ENCODE data around the gene CAPG. TPM values are rescaled to one million over a fixed set of nuclear protein-coding genes. Genes with fewer than 3 reads are reported as not detected.
"Not testable (repeated sequence)": the region's sequence is repeated elsewhere in the genome, so short reads cannot be mapped to it uniquely, and the experiment has no call there.

CAPG gene
- total RNA-seq, 2 experiments from 2014 or later, result 282 to 288 TPM

GRCh38 chr2:85418132-85419008, 8.2 kb upstream of the CAPG start, which contains the start of gene SH2D6:
Gene SH2D6 (plus strand): TSS chr2:85418714. CDS start chr2:85429466, 10,752 bp downstream.
- DNase-seq (peak; percentile 88), ATAC-seq (peak; percentile 86)
- no peaks in the 10 kb centered on the region for H3K36me3 Mint-ChIP-seq (ENCODE audit: low read depth)
- peak within 1 kb of the TSS; percentile 99 for H3K27ac Mint-ChIP-seq
- no peaks in the 10 kb centered on the region for H3K9me3 Mint-ChIP-seq (ENCODE audit: insufficient read depth)
- POLR2A ChIA-PET, result interaction anchor here (0.6 to 3.9 kb wide), 12 partner anchors 10 to 142 kb away, joined by 3 to 61 read pairs (median 5); partner anchors contain the start of gene MAT2A
- peaks cover 58% of the 10 kb centered on the region for H3K4me1 Mint-ChIP-seq (ENCODE audit: low read depth)
- H3K27me3 Mint-ChIP-seq (ENCODE audit: low read depth), result no peaks in the 10 kb centered on the region
- H3K4me3 Mint-ChIP-seq, result peak within 1 kb of the TSS; percentile 93
- CTCF ChIA-PET, result interaction anchor here (0.8 to 8.1 kb wide), 17 partner anchors 11 to 219 kb away, joined by 3 to 263 read pairs (median 12); partner anchors contain the start of genes GGCX and MAT2A

DNA sequence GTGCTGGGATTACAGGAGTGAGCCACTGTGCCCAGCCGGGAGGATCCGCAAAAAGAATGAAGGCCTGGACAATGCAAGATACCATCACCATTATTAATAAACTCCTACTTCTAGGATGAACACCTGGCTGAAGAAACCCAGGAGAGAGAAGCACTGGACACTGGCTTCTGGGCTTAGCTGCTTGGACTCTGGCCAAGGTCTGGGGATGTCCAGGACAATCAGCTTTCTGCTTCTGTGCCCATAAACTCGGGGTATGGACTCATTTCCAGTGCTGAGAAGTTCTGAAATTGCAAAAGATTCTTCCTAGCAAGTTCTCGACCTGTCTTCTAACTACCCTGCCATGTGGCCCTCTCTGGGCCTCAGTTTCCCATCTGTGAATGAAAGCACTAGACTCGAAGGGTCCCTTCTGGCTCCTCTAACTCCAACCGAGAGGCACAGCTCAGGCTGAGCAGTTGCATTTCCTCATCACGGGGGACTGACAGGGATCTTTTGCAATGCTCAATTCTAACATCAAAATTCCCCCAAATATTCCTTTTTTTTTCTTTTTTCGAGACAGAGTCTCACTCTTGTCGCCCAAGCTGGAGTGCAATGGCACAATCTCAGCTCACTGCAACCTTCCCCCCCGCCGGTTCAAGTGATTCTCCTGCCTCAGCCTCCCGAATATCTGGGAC, 5.9 kb upstream of the CAPG start:
- ChIA-PET POLR2A (interaction anchor here (1.1 kb wide), 1 partner anchor 40 kb away, joined by 3 read pairs; no protein-coding TSS in a partner anchor), CTCF (interaction anchor here (1.0 to 1.3 kb wide), 3 partner anchors 13 to 136 kb away, joined by 3 read pairs; no protein-coding TSS in a partner anchor)
- Mint-ChIP-seq H3K4me3 (no peak overlapping the region), H3K27ac (no peak overlapping the region), H3K4me1 (ENCODE audit: low read depth) (peaks cover 65% of the 10 kb centered on the region), H3K27me3 (ENCODE audit: low read depth) (peaks cover 3% of the 10 kb centered on the region), H3K9me3 (ENCODE audit: insufficient read depth) (no peaks in the 10 kb centered on the region), H3K36me3 (ENCODE audit: low read depth) (no peaks in the 10 kb centered on the region)
- ATAC-seq, result no peak
- DNase-seq, result no peak

DNA sequence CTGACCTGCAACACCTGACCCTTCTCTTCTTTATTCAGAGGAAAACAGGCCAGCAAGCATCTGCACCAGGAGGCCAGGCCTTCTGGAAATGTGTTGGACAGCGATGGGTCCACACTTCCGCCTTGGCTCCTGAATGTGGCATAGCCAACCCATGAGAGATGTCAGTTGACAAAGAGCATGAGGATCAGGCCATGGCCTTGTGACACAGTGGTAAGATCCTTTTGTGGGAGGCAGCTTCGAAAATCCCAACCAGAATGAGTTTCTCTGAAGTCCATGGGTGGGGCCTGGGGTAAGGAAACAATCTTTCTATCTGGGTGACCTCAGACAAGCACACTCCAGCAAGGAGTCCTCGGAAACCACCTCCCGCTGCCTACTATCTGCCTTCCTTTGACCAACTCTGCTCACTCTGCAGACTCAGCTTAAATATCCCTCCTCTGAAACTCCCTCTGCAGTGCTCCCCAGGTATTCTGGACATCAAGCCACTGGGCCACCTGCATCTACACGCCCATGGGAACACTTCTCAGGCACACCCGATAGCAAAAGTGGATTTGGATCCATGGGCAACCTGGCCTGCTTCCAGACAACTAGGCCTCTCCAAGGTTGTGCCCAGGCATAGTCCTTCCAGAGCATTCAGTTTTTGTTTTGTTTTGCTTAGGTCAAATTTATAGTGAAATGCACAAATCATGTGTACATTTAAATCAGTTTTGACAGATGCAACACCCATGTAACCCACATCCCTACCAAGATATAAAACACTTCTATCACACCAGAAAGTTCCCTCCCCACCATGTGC, 4.8 kb upstream of the CAPG start:
- Mint-ChIP-seq H3K9me3 (ENCODE audit: insufficient read depth) (no peaks in the 10 kb centered on the region), H3K27me3 (ENCODE audit: low read depth) (peaks cover 3% of the 10 kb centered on the region), H3K27ac (no peak overlapping the region), H3K36me3 (ENCODE audit: low read depth) (no peaks in the 10 kb centered on the region), H3K4me3 (no peak overlapping the region), H3K4me1 (ENCODE audit: low read depth) (peaks cover 65% of the 10 kb centered on the region)
- CTCF ChIA-PET, result interaction anchor here (1.0 to 3.4 kb wide), 4 partner anchors 22 to 137 kb away, joined by 3 to 14 read pairs (median 5); no protein-coding TSS in a partner anchor
- no peak for ATAC-seq
- no peak for DNase-seq
- POLR2A ChIA-PET, result interaction anchor here (1.1 to 5.0 kb wide), 3 partner anchors 10 to 124 kb away, joined by 3 to 19 read pairs (median 8); partner anchors contain the start of gene MAT2A

DNA sequence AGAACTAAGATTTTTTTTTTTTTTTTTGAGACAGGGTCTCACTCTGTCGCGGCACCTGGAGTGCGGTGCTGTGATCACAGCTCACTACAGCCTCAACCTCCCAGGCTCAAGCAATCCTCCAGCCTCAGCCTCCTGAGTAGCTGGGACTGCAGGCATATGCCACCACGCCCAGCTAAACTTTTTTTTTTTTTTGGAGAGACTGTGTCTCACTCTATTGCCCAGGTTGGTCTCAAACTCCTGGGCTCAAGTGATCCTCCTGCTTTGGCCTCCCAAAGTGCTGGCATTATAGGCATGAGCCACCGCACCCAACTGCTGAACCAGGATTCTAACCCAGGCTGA, 4.2 kb upstream of the CAPG start:
- not testable (repeated sequence) for H3K27ac Mint-ChIP-seq; ATAC-seq; H3K9me3 Mint-ChIP-seq (ENCODE audit: insufficient read depth); DNase-seq; H3K4me3 Mint-ChIP-seq; H3K27me3 Mint-ChIP-seq (ENCODE audit: low read depth); H3K36me3 Mint-ChIP-seq (ENCODE audit: low read depth)
- ChIA-PET CTCF (interaction anchor here (0.8 to 3.4 kb wide), 4 partner anchors 23 to 138 kb away, joined by 3 to 14 read pairs (median 5); no protein-coding TSS in a partner anchor), POLR2A (interaction anchor here (0.6 to 5.0 kb wide), 5 partner anchors 10 to 130 kb away, joined by 3 to 19 read pairs (median 4); partner anchors contain the start of gene MAT2A)
- H3K4me1 Mint-ChIP-seq (ENCODE audit: low read depth), result peaks cover 65% of the 10 kb centered on the region

- DNase-seq, result peak; percentile 46
- H3K36me3 Mint-ChIP-seq (ENCODE audit: low read depth), result no peaks in the 10 kb centered on the region
- H3K27me3 Mint-ChIP-seq (ENCODE audit: low read depth), result peaks cover 3% of the 10 kb centered on the region
- H3K9me3 Mint-ChIP-seq (ENCODE audit: insufficient read depth), result no peaks in the 10 kb centered on the region
- peak; percentile 16 for ATAC-seq
- H3K27ac Mint-ChIP-seq, result no peak overlapping the region
- peak overlapping the region; percentile 72 for H3K4me3 Mint-ChIP-seq
- H3K4me1 Mint-ChIP-seq (ENCODE audit: low read depth), result peaks cover 64% of the 10 kb centered on the region
- POLR2A ChIA-PET, result interaction anchor here (0.6 to 5.0 kb wide), 5 partner anchors 9 to 131 kb away, joined by 3 to 19 read pairs (median 4); partner anchors contain the start of gene MAT2A
- CTCF ChIA-PET, result interaction anchor here (0.7 to 3.4 kb wide), 6 partner anchors 7 to 138 kb away, joined by 3 to 14 read pairs (median 4); no protein-coding TSS in a partner anchor
Measured at GRCh38 chr2:85413592-85414420, 3.6 kb upstream of the CAPG start.

- Mint-ChIP-seq H3K27ac (peak overlapping the region; percentile 32), H3K9me3 (ENCODE audit: insufficient read depth) (no peaks in the 10 kb centered on the region), H3K4me3 (no peak overlapping the region), H3K27me3 (ENCODE audit: low read depth) (peaks cover 3% of the 10 kb centered on the region), H3K4me1 (ENCODE audit: low read depth) (peaks cover 74% of the 10 kb centered on the region), H3K36me3 (ENCODE audit: low read depth) (peaks cover 8% of the 10 kb centered on the region)
- ChIA-PET CTCF (interaction anchor here (3.4 kb wide), 1 partner anchor 141 kb away, joined by 14 read pairs; no protein-coding TSS in a partner anchor), POLR2A (interaction anchor here (0.7 to 5.0 kb wide), 3 partner anchors 8 to 127 kb away, joined by 3 to 19 read pairs (median 3); partner anchors contain the start of gene MAT2A)
- DNase-seq, result no peak
- ATAC-seq, result no peak
Measured at GRCh38 chr2:85411405-85411748, 1.2 kb upstream of the CAPG start.

DNA sequence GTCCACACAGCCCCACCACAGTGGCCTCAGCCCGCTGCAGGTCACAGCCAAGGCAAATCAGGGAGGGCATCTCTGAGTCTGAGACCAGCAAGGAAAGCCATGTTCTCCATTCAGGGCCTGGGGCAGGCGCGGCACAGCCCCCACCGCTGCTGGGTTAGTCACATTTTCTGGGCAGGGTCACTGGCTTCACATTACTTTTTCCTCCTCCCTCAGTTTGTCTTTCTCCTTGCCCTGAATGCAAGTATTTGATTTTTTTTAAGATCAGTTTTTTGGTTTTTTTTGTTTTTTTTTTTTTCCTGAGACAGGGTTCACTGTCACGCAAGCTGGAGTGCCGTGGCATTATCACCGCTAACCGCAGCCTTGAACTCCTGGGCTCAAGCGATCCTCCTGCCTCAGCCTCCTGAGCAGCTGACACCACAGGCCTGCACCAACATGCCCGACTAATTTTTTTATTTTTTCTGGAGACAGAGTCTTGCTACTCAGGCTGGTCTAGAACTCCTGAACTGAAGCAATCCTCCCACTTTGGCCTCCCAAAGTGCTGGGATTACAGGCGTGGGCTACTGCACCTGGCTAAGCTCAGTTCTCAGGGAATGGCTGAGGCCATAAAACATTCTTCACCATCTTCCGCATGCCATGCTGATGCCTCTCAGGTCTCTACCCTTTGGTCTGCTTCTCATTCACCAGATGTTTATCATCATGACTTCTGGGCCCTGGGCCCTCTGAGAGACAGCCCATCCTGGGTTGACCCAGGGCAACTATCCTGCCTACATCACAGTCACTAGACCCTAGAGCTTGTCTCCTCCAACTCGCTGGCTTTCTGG, 628 bp upstream of the CAPG start:
- no peak for ATAC-seq
- Mint-ChIP-seq H3K27ac (peak overlapping the region; percentile 88), H3K4me3 (peak overlapping the region; percentile 86), H3K36me3 (ENCODE audit: low read depth) (peaks cover 10% of the 10 kb centered on the region), H3K4me1 (ENCODE audit: low read depth) (peaks cover 80% of the 10 kb centered on the region), H3K9me3 (ENCODE audit: insufficient read depth) (no peaks in the 10 kb centered on the region), H3K27me3 (ENCODE audit: low read depth) (peaks cover 3% of the 10 kb centered on the region)
- DNase-seq, result no peak
- POLR2A ChIA-PET, result interaction anchor here (0.7 to 5.0 kb wide), 4 partner anchors 9 to 184 kb away, joined by 3 to 19 read pairs (median 3); partner anchors contain the start of gene MAT2A
- CTCF ChIA-PET, result no interaction called here

- DNase-seq, result peak; percentile 81
- peaks cover 4% of the 10 kb centered on the region for H3K9me3 Mint-ChIP-seq (ENCODE audit: insufficient read depth)
- ChIA-PET CTCF (interaction anchor here (0.6 to 4.3 kb wide), 7 partner anchors 14 to 232 kb away, joined by 3 to 31 read pairs (median 4); no protein-coding TSS in a partner anchor), POLR2A (interaction anchor here (1.0 to 2.8 kb wide), 6 partner anchors 9 to 133 kb away, joined by 3 to 8 read pairs (median 4); partner anchors contain the start of gene MAT2A)
- peak; percentile 77 for ATAC-seq
- peaks cover 51% of the 10 kb centered on the region for H3K36me3 Mint-ChIP-seq (ENCODE audit: low read depth)
- H3K4me3 Mint-ChIP-seq, result peak overlapping the region; percentile 69
- H3K27ac Mint-ChIP-seq, result peak overlapping the region; percentile 82
- H3K27me3 Mint-ChIP-seq (ENCODE audit: low read depth), result no peaks in the 10 kb centered on the region
- peaks cover 58% of the 10 kb centered on the region for H3K4me1 Mint-ChIP-seq (ENCODE audit: low read depth)
Measured at GRCh38 chr2:85405201-85406059, 4.7 kb downstream of the CAPG start.

- ChIA-PET POLR2A (interaction anchor here (1.2 kb wide), 1 partner anchor 74 kb away, joined by 3 read pairs; the partner anchor contains the start of gene TGOLN2), CTCF (no interaction called here)
- ATAC-seq (no peak), DNase-seq (no peak)
- Mint-ChIP-seq H3K27ac (no peak overlapping the region), H3K4me1 (ENCODE audit: low read depth) (peaks cover 29% of the 10 kb centered on the region), H3K9me3 (ENCODE audit: insufficient read depth) (peaks cover 4% of the 10 kb centered on the region), H3K4me3 (no peak overlapping the region), H3K27me3 (ENCODE audit: low read depth) (no peaks in the 10 kb centered on the region), H3K36me3 (ENCODE audit: low read depth) (peaks cover 69% of the 10 kb centered on the region)
Measured at GRCh38 chr2:85401844-85402243, 8.3 kb downstream of the CAPG start.
